B cell (primary cell): ENCODE data around the gene NCEH1. TPM values are rescaled to one million over a fixed set of nuclear protein-coding genes. Genes with fewer than 3 reads are reported as not detected.

Source experiments
- ATAC-seq: fragments of 200-7000 bp; cut with Tn5 transposase; one replicate; pipeline ENCODE4 v1.10.0; 2021; ENCODE audit warnings: low read depth, mild to moderate bottlenecking, moderate number of reproducible peaks, moderate library complexity
- CTCF ChIA-PET: fragments of 350-600 bp; sonication (Branson Sonifier 250); formaldehyde crosslinking; loops from one replicate; lab custom pipeline; 2021; ENCODE audit warnings: antibody characterized with exemption, inconsistent platforms; lab: Charles Lee
- POLR2A ChIA-PET: fragments of 350-600 bp; sonication (Branson Sonifier 250); formaldehyde crosslinking; loops from one replicate; lab custom pipeline; 2021; ENCODE audit warnings: antibody characterized with exemption; lab: Charles Lee
- DNase-seq: peaks from one replicate; pipeline ENCODE4 v3.0.0; 2013
- H2AFZ ChIP-seq: 2 replicates; pipeline ENCODE4 v1.6.1; 2012; ENCODE audit warnings: mild to moderate bottlenecking, low read depth, low read length; ENCODE audit not compliant: insufficient read depth, poor library complexity, severe bottlenecking
- H3K27ac ChIP-seq, 2 donors: 1 replicate in 1 of 2; 2 replicates in 1 of 2; pipeline ENCODE4 v1.5.1; 2012 to 2013; ENCODE audit warnings: low read length in 2 of 2, mild to moderate bottlenecking in 2 of 2, moderate library complexity in 1 of 2
- H3K27me3 ChIP-seq, 4 experiments: fragments of 200-600 bp in 1 of 4; sonication (generic) in 1 of 4; replicated peaks in 1 of 4; 1 replicate in 2 of 4; 2 replicates in 2 of 4; pipeline versions ENCODE4 v1.6.1 to v1.7.0; 2013 to 2016; ENCODE audit warnings: low read length in 3 of 4, mild to moderate bottlenecking in 2 of 4, mixed read lengths in 1 of 4, moderate library complexity in 1 of 4; ENCODE audit not compliant: insufficient read depth in 4 of 4, control insufficient read depth in 3 of 4; ENCODE audit errors: control extremely low read depth in 1 of 4
- H3K36me3 ChIP-seq, 2 experiments: replicated peaks in 1 of 2; 1 replicate in 1 of 2; 2 replicates in 1 of 2; pipeline versions ENCODE4 v1.6.1 to v1.7.1; 2013; ENCODE audit warnings: low read length in 1 of 2; ENCODE audit not compliant: insufficient read depth in 2 of 2, control insufficient read depth in 1 of 2; ENCODE audit errors: control extremely low read depth in 1 of 2, extremely low read depth in 1 of 2
- H3K4me1 ChIP-seq, 2 donors: fragments of 200-600 bp in 1 of 2; sonication (generic) in 1 of 2; 1 replicate in 1 of 2; 2 replicates in 1 of 2; pipeline versions ENCODE4 v1.5.1 to v1.6.1; 2013 to 2017; ENCODE audit warnings: low read length in 2 of 2; ENCODE audit not compliant: control insufficient read depth in 2 of 2, insufficient read depth in 2 of 2
- H3K4me2 ChIP-seq: replicated peaks from 2 replicates; pipeline ENCODE3; 2012; ENCODE audit warnings: mild to moderate bottlenecking, low read depth, low read length; ENCODE audit not compliant: poor library complexity, severe bottlenecking
- H3K4me3 ChIP-seq, 5 experiments: fragments of 200-600 bp in 1 of 5; sonication (generic) in 1 of 5; 1 replicate in 3 of 5; 2 replicates in 2 of 5; pipeline versions ENCODE4 v1.5.1 to v1.7.0; 2011 to 2016; ENCODE audit warnings: low read length in 4 of 5, mild to moderate bottlenecking in 4 of 5, low read depth in 2 of 5, control low read depth in 1 of 5, moderate library complexity in 1 of 5; ENCODE audit not compliant: insufficient read depth in 1 of 5; ENCODE audit errors: control extremely low read depth in 1 of 5, extremely low read depth in 1 of 5
- H3K79me2 ChIP-seq: fragments of 200-600 bp; sonication (generic); one replicate; pipeline ENCODE4 v1.6.0; 2016; ENCODE audit warnings: low read length; ENCODE audit not compliant: control insufficient read depth, insufficient read depth
- H3K9ac ChIP-seq: fragments of 200-600 bp; sonication (generic); 2 replicates; pipeline ENCODE4 v1.6.1; 2017; ENCODE audit warnings: mild to moderate bottlenecking, low read length, moderate library complexity
- H3K9me3 ChIP-seq, 3 donors: one replicate each; pipeline versions ENCODE4 v1.6.1 to v1.7.1; 2013; ENCODE audit warnings: low read length in 2 of 3; ENCODE audit not compliant: control insufficient read depth in 2 of 3, insufficient read depth in 1 of 3; ENCODE audit errors: control extremely low read depth in 1 of 3
- H4K20me1 ChIP-seq: 2 replicates; pipeline ENCODE4 v1.6.0; 2012; ENCODE audit warnings: mild to moderate bottlenecking, low read length; ENCODE audit not compliant: insufficient read depth, control insufficient read depth, poor library complexity, severe bottlenecking
- H3K27ac Mint-ChIP-seq: one replicate; pipeline ENCODE4 v1.8.0; 2021; ENCODE audit warnings: mixed read lengths
- H3K27me3 Mint-ChIP-seq: one replicate; pipeline ENCODE4 v1.8.0; 2021; ENCODE audit warnings: mixed read lengths
- H3K4me1 Mint-ChIP-seq: one replicate; pipeline ENCODE4 v1.8.0; 2021; ENCODE audit warnings: mixed read lengths
- H3K4me3 Mint-ChIP-seq: one replicate; pipeline ENCODE4 v1.8.0; 2021; ENCODE audit warnings: mixed read lengths
- H3K9me3 Mint-ChIP-seq: one replicate; pipeline ENCODE4 v1.8.0; 2022; ENCODE audit warnings: mixed read lengths; ENCODE audit not compliant: insufficient read depth
- EZH2 ChIP-seq: IDR thresholded peaks from 2 replicates; pipeline ENCODE4 v1.6.1; 2012; ENCODE audit warnings: borderline replicate concordance, low read depth, mild to moderate bottlenecking, moderate library complexity, low read length; ENCODE audit not compliant: insufficient read depth, poor library complexity, severe bottlenecking
- WGBS: methylation state at CpG from one replicate; pipeline ENCODE4 v1.1.5; 2013; ENCODE audit warnings: missing lambda C conversion rate; ENCODE audit not compliant: insufficient coverage; 5-methylcytosine and 5-hydroxymethylcytosine counted together
- intact Hi-C: fragments of 100-400 bp; cut with micrococcal nuclease; formaldehyde crosslinking; loops from one replicate; pipeline ENCODE4 v1.10.0; 2022
- polyA plus RNA-seq: library from polyadenylated mRNA; depleted of rRNA; stranded (reverse); fragments of >200 nt; gene quantifications from 2 replicates; pipeline ENCODE4 v1.2.3, GENCODE V29; 2012
- total RNA-seq, 2 donors: library from RNA; stranded (reverse); fragments of 120-200 nt in 1 of 2; gene quantifications; 1 replicate in 1 of 2; 2 replicates in 1 of 2; pipeline versions ENCODE4 v1.2.3 to v1.2.4, GENCODE V29; 2013 to 2022
- TF ChIP-seq, protein P1 (sequence below): fragments of 200-600 bp; IDR thresholded peaks from one replicate; pipeline ENCODE4 v1.8.0; 2022; ENCODE audit warnings: antibody characterized with exemption, mild to moderate bottlenecking

NCEH1 gene
- total and polyA plus RNA-seq, 2 donors (not counting 1 experiment from before 2014, with no cell fraction given), result 3.4 to 8.6 TPM

DNA sequence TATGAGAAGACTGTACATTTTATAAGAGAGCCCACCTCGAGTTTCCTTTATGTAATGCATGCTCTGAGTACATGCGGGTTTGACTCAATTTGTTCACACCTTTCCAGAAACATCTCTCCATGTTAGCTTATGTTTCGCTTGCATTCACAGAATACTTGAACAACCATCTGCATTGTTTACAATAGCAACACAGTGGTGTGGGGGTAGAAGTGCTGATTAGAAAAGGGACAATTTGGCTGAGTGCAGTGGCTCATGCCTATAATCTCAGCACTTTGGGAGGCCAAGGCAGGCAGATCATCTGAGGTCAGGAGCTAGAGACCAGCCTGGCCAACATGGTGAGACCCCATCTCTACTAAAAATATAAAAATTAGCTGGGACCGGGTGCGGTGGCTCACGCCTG, 60.9 kb downstream of the NCEH1 start:
- Histone ChIP-seq H3K36me3 (no peaks in the 10 kb centered on the region), H3K4me1 (no peaks in the 10 kb centered on the region), H2AFZ (no peak overlapping the region), H3K9ac (no peak overlapping the region), H3K79me2 (no peaks in the 10 kb centered on the region), H3K27me3 (no peaks in the 10 kb centered on the region), H3K9me3 (no peaks in the 10 kb centered on the region), H4K20me1 (peaks cover 6% of the 10 kb centered on the region), H3K4me3 (no peak overlapping the region), H3K27ac (no peak overlapping the region), H3K4me2 (no peak overlapping the region)
- intact Hi-C loops, result no loop called here
- H3K4me1 Mint-ChIP-seq, result no peaks in the 10 kb centered on the region
- no peak overlapping the region for H3K27ac Mint-ChIP-seq
- no peaks in the 10 kb centered on the region for H3K27me3 Mint-ChIP-seq
- TF ChIP-seq, protein P1, sequence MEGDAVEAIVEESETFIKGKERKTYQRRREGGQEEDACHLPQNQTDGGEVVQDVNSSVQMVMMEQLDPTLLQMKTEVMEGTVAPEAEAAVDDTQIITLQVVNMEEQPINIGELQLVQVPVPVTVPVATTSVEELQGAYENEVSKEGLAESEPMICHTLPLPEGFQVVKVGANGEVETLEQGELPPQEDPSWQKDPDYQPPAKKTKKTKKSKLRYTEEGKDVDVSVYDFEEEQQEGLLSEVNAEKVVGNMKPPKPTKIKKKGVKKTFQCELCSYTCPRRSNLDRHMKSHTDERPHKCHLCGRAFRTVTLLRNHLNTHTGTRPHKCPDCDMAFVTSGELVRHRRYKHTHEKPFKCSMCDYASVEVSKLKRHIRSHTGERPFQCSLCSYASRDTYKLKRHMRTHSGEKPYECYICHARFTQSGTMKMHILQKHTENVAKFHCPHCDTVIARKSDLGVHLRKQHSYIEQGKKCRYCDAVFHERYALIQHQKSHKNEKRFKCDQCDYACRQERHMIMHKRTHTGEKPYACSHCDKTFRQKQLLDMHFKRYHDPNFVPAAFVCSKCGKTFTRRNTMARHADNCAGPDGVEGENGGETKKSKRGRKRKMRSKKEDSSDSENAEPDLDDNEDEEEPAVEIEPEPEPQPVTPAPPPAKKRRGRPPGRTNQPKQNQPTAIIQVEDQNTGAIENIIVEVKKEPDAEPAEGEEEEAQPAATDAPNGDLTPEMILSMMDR, result no peak
- no peak for TF ChIP-seq EZH2
- 100% methylated on average over 1 of the region's 6 CpGs for WGBS
- CTCF ChIA-PET, result no interaction called here
- DNase-seq, result no peak
- POLR2A ChIA-PET, result no interaction called here
- no peak overlapping the region for H3K4me3 Mint-ChIP-seq
- H3K9me3 Mint-ChIP-seq, result no peaks in the 10 kb centered on the region
- ATAC-seq, result no peak

DNA sequence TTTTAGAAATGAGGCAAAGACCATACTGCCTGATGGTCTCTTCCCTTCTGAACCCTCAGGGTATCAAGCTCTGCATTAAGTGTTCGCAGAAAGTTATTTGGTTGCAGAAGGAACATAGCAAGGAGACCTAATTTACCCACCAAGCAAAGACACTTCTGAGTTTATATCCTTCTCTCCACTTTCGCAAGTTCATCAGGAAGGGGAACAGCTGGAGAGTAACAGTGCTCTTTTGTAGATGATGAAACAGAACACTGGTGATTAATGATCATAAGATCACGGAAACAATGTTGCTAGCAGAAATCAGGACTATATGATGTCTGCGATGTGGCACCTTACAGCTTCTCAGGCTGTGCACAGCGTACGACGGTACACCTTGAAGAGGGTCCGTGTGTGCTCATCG, 62.1 kb downstream of the NCEH1 start:
- no peak overlapping the region for H3K4me3 Mint-ChIP-seq
- DNase-seq (no peak), ATAC-seq (no peak)
- H2AFZ ChIP-seq, result no peak overlapping the region
- H3K79me2 ChIP-seq, result no peaks in the 10 kb centered on the region
- H3K9me3 ChIP-seq, result no peaks in the 10 kb centered on the region
- CTCF ChIA-PET, result no interaction called here
- no peaks in the 10 kb centered on the region for H3K4me1 Mint-ChIP-seq
- no peak overlapping the region for H3K27ac Mint-ChIP-seq
- POLR2A ChIA-PET, result no interaction called here
- no peak overlapping the region for H3K27ac ChIP-seq
- H3K27me3 ChIP-seq, result no peaks in the 10 kb centered on the region
- H3K36me3 ChIP-seq, result peaks cover 0 to under 1% of the 10 kb centered on the region in 2 experiments
- peaks cover 6% of the 10 kb centered on the region for H4K20me1 ChIP-seq
- TF ChIP-seq, protein P1, result no peak
- H3K9ac ChIP-seq, result no peak overlapping the region
- intact Hi-C loops, result no loop called here
- no peaks in the 10 kb centered on the region for H3K4me1 ChIP-seq
- H3K9me3 Mint-ChIP-seq, result no peaks in the 10 kb centered on the region
- no peak overlapping the region for H3K4me3 ChIP-seq
- WGBS, result 100% methylated on average over 2 of the region's 9 CpGs
- no peak overlapping the region for H3K4me2 ChIP-seq
- no peaks in the 10 kb centered on the region for H3K27me3 Mint-ChIP-seq
